GM23338 (cell line): ENCODE data around the gene FGF19. TPM values are rescaled to one million over a fixed set of nuclear protein-coding genes. Genes with fewer than 3 reads are reported as not detected.

Experiments
- ATAC-seq: fragments of 200-7000 bp; cut with Tn5 transposase; 3 replicates; pipeline ENCODE4 v1.9.1; 2020
- DNase-seq: peaks from one replicate; pipeline ENCODE4 v3.0.0-alpha.2; 2015; ENCODE audit warnings: low spot score
- H2AFZ ChIP-seq: fragments of 200-600 bp; sonication (generic); 2 replicates; pipeline ENCODE4 v1.8.0; 2016; ENCODE audit warnings: antibody characterized with exemption, mild to moderate bottlenecking, moderate library complexity
- H3F3A ChIP-seq: fragments of 200-600 bp; sonication (generic); replicated peaks from 2 replicates; pipeline ENCODE4 v1.8.0; 2017; ENCODE audit warnings: antibody characterized with exemption, mixed run types, low read depth
- H3K27ac ChIP-seq: fragments of 200-600 bp; sonication (generic); 2 replicates; pipeline ENCODE4 v1.6.1; 2016; ENCODE audit warnings: low read depth
- H3K27me3 ChIP-seq: fragments of 200-600 bp; sonication (generic); 2 replicates; pipeline ENCODE4 v1.8.0; 2016; ENCODE audit warnings: mild to moderate bottlenecking, mixed run types, moderate library complexity; ENCODE audit not compliant: insufficient read depth
- H3K36me3 ChIP-seq: fragments of 200-600 bp; sonication (generic); 2 replicates; pipeline ENCODE4 v1.8.0; 2016; ENCODE audit warnings: mild to moderate bottlenecking; ENCODE audit not compliant: insufficient read depth
- H3K4me1 ChIP-seq: fragments of 200-600 bp; sonication (generic); 2 replicates; pipeline ENCODE4 v1.8.0; 2016; ENCODE audit warnings: mild to moderate bottlenecking, moderate library complexity; ENCODE audit not compliant: insufficient read depth
- H3K4me2 ChIP-seq: fragments of 200-600 bp; sonication (generic); 2 replicates; pipeline ENCODE4 v1.7.1; 2017; ENCODE audit warnings: mixed run types
- H3K4me3 ChIP-seq: fragments of 200-600 bp; sonication (generic); 2 replicates; pipeline ENCODE4 v1.6.1; 2016; ENCODE audit warnings: mixed run types
- H3K79me2 ChIP-seq: fragments of 200-600 bp; sonication (generic); replicated peaks from 2 replicates; pipeline ENCODE4 v1.8.0; 2017; ENCODE audit warnings: mild to moderate bottlenecking; ENCODE audit not compliant: insufficient read depth
- H3K9me2 ChIP-seq: fragments of 200-600 bp; sonication (generic); 2 replicates; pipeline ENCODE4 v1.8.0; 2017; ENCODE audit not compliant: insufficient read depth
- H4K20me1 ChIP-seq: fragments of 200-600 bp; sonication (generic); replicated peaks from 2 replicates; pipeline ENCODE4 v1.8.0; 2017; ENCODE audit warnings: mild to moderate bottlenecking; ENCODE audit not compliant: insufficient read depth
- H3K27ac Mint-ChIP-seq: 2 replicates; pipeline ENCODE4 v1.8.0; 2020; ENCODE audit warnings: inconsistent platforms, mild to moderate bottlenecking, moderate library complexity, mixed read lengths
- H3K27me3 Mint-ChIP-seq: 3 replicates; pipeline ENCODE4 v1.8.0; 2022; ENCODE audit warnings: low read depth, mild to moderate bottlenecking, moderate library complexity, mixed read lengths, inconsistent platforms; ENCODE audit not compliant: insufficient read depth, poor library complexity
- H3K36me3 Mint-ChIP-seq: 3 replicates; pipeline ENCODE4 v1.8.0; 2021; ENCODE audit warnings: low read depth, mild to moderate bottlenecking, inconsistent platforms, moderate library complexity, mixed read lengths
- H3K4me1 Mint-ChIP-seq: 3 replicates; pipeline ENCODE4 v1.8.0; 2020; ENCODE audit warnings: mild to moderate bottlenecking, inconsistent platforms, mixed read lengths
- H3K4me3 Mint-ChIP-seq: 3 replicates; pipeline ENCODE4 v1.8.0; 2021; ENCODE audit warnings: moderate library complexity, mild to moderate bottlenecking, inconsistent platforms, mixed read lengths
- H3K9me3 Mint-ChIP-seq: 3 replicates; pipeline ENCODE4 v1.8.0; 2020; ENCODE audit warnings: moderate library complexity, mild to moderate bottlenecking, inconsistent platforms, mixed read lengths
- EZH2 ChIP-seq: fragments of 200-600 bp; sonication (generic); IDR thresholded peaks from one replicate; pipeline ENCODE4 v1.8.0; 2017; ENCODE audit warnings: antibody characterized with exemption, mild to moderate bottlenecking, low read depth; ENCODE audit not compliant: unreplicated experiment
- POLR2AphosphoS5 ChIP-seq: IDR thresholded peaks from 2 replicates; pipeline ENCODE4 v1.6.1; 2016; ENCODE audit warnings: antibody characterized with exemption, low read depth
- STAT1 ChIP-seq: IDR thresholded peaks from one replicate; pipeline ENCODE4 v1.6.1; 2016; ENCODE audit warnings: antibody characterized with exemption; ENCODE audit not compliant: unreplicated experiment
- ZNF114 ChIP-seq: fragments of 250-450 bp; sonication (Bioruptor Pico); IDR thresholded peaks from 2 replicates; pipeline ENCODE4 v1.5.0; 2020; ENCODE audit warnings: mild to moderate bottlenecking, moderate library complexity
- polyA plus RNA-seq: library from polyadenylated mRNA; unstranded; fragments of >200 nt; fragmentation: Nextera tagmentation; extraction: Ambion mirVana; gene quantifications from 2 replicates; pipeline ENCODE4 v1.2.1, GENCODE V29; 2016
- total RNA-seq: library from RNA; depleted of rRNA; stranded (reverse); fragments of >200 nt; shearing (Covaris generic); gene quantifications from 2 replicates; pipeline ENCODE4 v1.2.3, GENCODE V29; 2014
- TF ChIP-seq, protein P1 (sequence below): IDR thresholded peaks from one replicate; pipeline ENCODE4 v1.6.1; 2018; ENCODE audit warnings: antibody characterized with exemption; ENCODE audit not compliant: unreplicated experiment
- TF ChIP-seq, protein P2 (sequence below), 2 experiments: fragments of 200-600 bp in 1 of 2; sonication (generic) in 1 of 2; conservative IDR thresholded peaks; 2 replicates each; pipeline versions ENCODE4 v1.5.1 to v1.6.1; 2016 to 2017; ENCODE audit warnings: antibody characterized with exemption in 2 of 2, low read depth in 2 of 2, mild to moderate bottlenecking in 2 of 2, moderate library complexity in 1 of 2
- TF ChIP-seq, protein P3 (sequence below): fragments of 250-450 bp; sonication (Bioruptor Pico); IDR thresholded peaks from 2 replicates; pipeline ENCODE4 v1.5.0; 2020; ENCODE audit warnings: mild to moderate bottlenecking, moderate library complexity

Gene FGF19
- total and polyA plus RNA-seq, 2 experiments from 2014 or later, result 21.7 to 36.1 TPM

DNA sequence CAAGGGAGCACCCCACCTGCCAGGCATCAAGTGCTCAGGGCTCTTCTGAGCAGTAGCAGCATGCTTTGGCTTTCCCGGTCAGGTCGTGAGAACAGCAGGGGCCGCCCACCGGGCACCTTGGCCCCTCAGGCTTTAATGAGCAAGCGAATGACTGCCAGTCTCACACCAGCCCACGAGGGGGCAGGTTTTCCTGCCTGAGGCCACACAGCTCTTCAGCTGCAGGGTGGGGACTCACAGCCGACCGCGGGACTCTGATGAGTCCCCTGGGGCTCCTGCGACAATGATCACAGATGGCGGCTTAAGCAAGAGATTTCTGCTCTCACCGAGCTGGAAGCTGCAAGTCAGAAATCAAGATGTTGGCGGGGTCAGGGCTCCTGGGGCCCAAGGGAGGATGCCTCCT, 14.3 kb upstream of the FGF19 start (continued):
- TF ChIP-seq, protein P1, sequence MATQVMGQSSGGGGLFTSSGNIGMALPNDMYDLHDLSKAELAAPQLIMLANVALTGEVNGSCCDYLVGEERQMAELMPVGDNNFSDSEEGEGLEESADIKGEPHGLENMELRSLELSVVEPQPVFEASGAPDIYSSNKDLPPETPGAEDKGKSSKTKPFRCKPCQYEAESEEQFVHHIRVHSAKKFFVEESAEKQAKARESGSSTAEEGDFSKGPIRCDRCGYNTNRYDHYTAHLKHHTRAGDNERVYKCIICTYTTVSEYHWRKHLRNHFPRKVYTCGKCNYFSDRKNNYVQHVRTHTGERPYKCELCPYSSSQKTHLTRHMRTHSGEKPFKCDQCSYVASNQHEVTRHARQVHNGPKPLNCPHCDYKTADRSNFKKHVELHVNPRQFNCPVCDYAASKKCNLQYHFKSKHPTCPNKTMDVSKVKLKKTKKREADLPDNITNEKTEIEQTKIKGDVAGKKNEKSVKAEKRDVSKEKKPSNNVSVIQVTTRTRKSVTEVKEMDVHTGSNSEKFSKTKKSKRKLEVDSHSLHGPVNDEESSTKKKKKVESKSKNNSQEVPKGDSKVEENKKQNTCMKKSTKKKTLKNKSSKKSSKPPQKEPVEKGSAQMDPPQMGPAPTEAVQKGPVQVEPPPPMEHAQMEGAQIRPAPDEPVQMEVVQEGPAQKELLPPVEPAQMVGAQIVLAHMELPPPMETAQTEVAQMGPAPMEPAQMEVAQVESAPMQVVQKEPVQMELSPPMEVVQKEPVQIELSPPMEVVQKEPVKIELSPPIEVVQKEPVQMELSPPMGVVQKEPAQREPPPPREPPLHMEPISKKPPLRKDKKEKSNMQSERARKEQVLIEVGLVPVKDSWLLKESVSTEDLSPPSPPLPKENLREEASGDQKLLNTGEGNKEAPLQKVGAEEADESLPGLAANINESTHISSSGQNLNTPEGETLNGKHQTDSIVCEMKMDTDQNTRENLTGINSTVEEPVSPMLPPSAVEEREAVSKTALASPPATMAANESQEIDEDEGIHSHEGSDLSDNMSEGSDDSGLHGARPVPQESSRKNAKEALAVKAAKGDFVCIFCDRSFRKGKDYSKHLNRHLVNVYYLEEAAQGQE, result no peak

DNA sequence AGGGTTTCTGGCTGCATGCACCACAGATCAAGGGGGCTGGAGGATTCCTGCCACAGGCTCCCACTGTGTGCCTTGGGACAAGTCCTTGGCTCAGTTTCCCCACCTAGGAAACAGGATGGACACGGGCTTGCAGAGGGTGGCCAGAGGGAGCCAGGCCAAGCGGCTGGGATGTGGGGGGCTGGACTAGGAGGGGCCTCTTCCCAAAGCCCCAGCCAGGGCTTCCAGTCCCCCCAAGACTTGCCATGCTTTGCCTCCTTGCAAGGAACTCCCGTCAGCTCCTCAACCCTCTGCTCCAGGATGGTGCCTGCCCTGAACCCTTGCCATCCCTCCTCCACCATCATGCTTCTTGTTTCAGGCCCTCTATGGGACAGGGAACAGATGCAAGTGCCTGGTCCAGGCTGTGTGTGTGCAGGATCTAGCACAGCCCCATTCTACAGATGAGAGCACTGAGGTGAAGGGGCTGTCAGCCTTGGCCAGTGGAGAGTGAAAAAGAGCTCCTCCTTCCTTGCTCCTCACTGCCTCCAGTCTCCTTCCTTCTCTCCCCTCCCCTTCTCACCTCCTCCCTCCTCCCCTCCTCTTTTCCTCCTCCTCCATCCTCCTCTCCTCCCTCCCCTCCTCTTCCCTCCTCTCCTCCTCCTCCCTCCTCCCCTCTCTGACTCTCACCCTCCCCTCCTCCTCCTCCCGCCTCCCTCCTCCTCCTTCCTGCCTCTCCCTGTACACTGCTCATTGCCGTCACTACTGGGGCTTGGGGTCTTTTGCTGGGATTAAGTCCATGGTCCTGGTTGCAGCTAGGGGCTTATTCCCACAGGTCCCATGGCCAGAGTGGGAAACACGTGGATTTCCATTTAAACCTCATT, 13.3 kb upstream of the FGF19 start:
- H2AFZ ChIP-seq, result no peak overlapping the region
- no peak overlapping the region for H3K4me3 ChIP-seq
- Mint-ChIP-seq H3K36me3 (no peaks in the 10 kb centered on the region), H3K9me3 (no peaks in the 10 kb centered on the region), H3K4me1 (peaks cover 15% of the 10 kb centered on the region), H3K27ac (no peak overlapping the region), H3K4me3 (no peak overlapping the region), H3K27me3 (peaks cover 15% of the 10 kb centered on the region)
- H3K4me1 ChIP-seq, result peaks cover 4% of the 10 kb centered on the region; the same call in 1 of the 2 replicates
- ATAC-seq (no peak), DNase-seq (no peak)
- no peak overlapping the region for H3K4me2 ChIP-seq
- no peaks in the 10 kb centered on the region for H3K27me3 ChIP-seq
- H3K79me2 ChIP-seq, result no peaks in the 10 kb centered on the region
- no peaks in the 10 kb centered on the region for H4K20me1 ChIP-seq
- no peaks in the 10 kb centered on the region for H3F3A ChIP-seq
- H3K9me2 ChIP-seq, result no peaks in the 10 kb centered on the region
- H3K36me3 ChIP-seq, result no peaks in the 10 kb centered on the region
- H3K27ac ChIP-seq, result no peak overlapping the region
- TF ChIP-seq ZNF114, result no peak
- TF ChIP-seq, protein P2, sequence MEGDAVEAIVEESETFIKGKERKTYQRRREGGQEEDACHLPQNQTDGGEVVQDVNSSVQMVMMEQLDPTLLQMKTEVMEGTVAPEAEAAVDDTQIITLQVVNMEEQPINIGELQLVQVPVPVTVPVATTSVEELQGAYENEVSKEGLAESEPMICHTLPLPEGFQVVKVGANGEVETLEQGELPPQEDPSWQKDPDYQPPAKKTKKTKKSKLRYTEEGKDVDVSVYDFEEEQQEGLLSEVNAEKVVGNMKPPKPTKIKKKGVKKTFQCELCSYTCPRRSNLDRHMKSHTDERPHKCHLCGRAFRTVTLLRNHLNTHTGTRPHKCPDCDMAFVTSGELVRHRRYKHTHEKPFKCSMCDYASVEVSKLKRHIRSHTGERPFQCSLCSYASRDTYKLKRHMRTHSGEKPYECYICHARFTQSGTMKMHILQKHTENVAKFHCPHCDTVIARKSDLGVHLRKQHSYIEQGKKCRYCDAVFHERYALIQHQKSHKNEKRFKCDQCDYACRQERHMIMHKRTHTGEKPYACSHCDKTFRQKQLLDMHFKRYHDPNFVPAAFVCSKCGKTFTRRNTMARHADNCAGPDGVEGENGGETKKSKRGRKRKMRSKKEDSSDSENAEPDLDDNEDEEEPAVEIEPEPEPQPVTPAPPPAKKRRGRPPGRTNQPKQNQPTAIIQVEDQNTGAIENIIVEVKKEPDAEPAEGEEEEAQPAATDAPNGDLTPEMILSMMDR (conservative IDR thresholded peaks at IDR 0.05; ENCODE audit: low read depth in 2 of 2), result no peak
- TF ChIP-seq, protein P1, result no peak
- no peak for TF ChIP-seq POLR2AphosphoS5
- no peak for TF ChIP-seq STAT1
- TF ChIP-seq, protein P3, sequence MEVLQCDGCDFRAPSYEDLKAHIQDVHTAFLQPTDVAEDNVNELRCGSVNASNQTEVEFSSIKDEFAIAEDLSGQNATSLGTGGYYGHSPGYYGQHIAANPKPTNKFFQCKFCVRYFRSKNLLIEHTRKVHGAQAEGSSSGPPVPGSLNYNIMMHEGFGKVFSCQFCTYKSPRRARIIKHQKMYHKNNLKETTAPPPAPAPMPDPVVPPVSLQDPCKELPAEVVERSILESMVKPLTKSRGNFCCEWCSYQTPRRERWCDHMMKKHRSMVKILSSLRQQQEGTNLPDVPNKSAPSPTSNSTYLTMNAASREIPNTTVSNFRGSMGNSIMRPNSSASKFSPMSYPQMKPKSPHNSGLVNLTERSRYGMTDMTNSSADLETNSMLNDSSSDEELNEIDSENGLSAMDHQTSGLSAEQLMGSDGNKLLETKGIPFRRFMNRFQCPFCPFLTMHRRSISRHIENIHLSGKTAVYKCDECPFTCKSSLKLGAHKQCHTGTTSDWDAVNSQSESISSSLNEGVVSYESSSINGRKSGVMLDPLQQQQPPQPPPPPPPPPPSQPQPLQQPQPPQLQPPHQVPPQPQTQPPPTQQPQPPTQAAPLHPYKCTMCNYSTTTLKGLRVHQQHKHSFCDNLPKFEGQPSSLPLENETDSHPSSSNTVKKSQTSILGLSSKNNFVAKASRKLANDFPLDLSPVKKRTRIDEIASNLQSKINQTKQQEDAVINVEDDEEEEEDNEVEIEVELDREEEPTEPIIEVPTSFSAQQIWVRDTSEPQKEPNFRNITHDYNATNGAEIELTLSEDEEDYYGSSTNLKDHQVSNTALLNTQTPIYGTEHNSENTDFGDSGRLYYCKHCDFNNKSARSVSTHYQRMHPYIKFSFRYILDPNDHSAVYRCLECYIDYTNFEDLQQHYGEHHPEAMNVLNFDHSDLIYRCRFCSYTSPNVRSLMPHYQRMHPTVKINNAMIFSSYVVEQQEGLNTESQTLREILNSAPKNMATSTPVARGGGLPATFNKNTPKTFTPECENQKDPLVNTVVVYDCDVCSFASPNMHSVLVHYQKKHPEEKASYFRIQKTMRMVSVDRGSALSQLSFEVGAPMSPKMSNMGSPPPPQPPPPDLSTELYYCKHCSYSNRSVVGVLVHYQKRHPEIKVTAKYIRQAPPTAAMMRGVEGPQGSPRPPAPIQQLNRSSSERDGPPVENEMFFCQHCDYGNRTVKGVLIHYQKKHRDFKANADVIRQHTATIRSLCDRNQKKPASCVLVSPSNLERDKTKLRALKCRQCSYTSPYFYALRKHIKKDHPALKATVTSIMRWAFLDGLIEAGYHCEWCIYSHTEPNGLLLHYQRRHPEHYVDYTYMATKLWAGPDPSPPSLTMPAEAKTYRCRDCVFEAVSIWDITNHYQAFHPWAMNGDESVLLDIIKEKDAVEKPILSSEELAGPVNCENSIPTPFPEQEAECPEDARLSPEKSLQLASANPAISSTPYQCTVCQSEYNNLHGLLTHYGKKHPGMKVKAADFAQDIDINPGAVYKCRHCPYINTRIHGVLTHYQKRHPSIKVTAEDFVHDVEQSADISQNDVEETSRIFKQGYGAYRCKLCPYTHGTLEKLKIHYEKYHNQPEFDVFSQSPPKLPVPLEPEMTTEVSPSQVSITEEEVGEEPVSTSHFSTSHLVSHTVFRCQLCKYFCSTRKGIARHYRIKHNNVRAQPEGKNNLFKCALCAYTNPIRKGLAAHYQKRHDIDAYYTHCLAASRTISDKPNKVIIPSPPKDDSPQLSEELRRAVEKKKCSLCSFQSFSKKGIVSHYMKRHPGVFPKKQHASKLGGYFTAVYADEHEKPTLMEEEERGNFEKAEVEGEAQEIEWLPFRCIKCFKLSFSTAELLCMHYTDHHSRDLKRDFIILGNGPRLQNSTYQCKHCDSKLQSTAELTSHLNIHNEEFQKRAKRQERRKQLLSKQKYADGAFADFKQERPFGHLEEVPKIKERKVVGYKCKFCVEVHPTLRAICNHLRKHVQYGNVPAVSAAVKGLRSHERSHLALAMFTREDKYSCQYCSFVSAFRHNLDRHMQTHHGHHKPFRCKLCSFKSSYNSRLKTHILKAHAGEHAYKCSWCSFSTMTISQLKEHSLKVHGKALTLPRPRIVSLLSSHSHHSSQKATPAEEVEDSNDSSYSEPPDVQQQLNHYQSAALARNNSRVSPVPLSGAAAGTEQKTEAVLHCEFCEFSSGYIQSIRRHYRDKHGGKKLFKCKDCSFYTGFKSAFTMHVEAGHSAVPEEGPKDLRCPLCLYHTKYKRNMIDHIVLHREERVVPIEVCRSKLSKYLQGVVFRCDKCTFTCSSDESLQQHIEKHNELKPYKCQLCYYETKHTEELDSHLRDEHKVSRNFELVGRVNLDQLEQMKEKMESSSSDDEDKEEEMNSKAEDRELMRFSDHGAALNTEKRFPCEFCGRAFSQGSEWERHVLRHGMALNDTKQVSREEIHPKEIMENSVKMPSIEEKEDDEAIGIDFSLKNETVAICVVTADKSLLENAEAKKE (CRISPR knock-in tag), result no peak
- no peak for TF ChIP-seq EZH2
